Measurements from ENCODE around the gene SLC35F6. TPM values are rescaled to one million over a fixed set of nuclear protein-coding genes. Genes with fewer than 3 reads are reported as not detected.

The SLC35F6 gene
- total RNA-seq, 1 experiment from 2014 or later: 67.3 TPM

DNA sequence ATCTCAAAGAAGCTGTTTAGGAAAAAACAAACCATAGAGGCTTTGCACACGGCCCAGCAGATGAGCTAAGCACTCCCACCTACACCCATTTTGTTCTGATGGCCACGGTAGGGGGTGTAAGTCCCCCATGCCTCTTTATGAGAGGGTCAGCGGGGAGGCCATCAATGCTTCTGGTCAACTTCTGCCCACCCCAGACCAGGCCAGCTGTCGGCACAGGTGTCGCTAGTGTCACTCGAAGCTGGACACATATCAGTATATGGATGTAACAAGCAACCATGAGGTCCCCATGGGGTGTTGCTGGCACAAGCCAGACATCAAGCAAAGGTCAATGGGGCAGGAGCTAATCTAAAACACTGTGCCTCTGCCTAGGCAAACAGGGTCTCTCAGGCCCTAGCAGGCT lies 23.7 kb upstream of the SLC35F6 start:
- ChIA-PET POLR2A (no interaction called here), CTCF (no interaction called here)
- in situ Hi-C loops (cut with HindIII; ENCODE audit: low pct_unique_long_range_greater_than_20kb, low sequenced_read_pairs): no loop called here

DNA sequence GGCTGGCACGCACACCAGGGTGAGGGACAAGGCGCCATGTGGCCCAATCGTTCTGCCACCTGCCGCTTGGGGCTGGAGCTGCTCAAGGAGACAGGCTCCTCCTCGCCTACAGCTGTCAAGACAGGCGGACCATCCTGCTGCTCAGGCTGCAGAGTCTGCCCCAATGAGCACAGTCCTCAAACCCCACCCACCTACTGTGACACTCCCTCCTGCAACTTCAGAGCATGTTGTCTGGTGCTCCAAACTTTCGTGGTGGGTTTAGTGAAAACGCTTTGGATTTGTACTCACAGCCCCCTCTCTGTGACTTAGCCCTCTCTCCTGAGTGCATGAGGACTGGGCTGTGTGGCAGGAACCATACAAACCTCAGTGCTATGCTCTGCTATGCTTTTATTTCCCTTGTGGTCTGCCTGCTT lies 23.2 kb upstream of the SLC35F6 start:
- H3K27me3 ChIP-seq (ENCODE audit: control insufficient read depth, insufficient read depth, low read length): no peaks in the 10 kb centered on the region
- peaks cover 12% of the 10 kb centered on the region for H3K4me1 ChIP-seq (ENCODE audit: control insufficient read depth, insufficient read depth, low read length)
- ATAC-seq (no peak), DNase-seq (ENCODE audit: low read depth, low spot score) (no peak)
- in situ Hi-C loops (cut with HindIII; ENCODE audit: low pct_unique_long_range_greater_than_20kb, low sequenced_read_pairs) (no loop called here), intact Hi-C loops (cut with micrococcal nuclease; ENCODE audit: unreplicated experiment) (no loop called here)
- no peaks in the 10 kb centered on the region for H3K9me3 ChIP-seq (ENCODE audit: control insufficient read depth, insufficient read depth, low read depth, low read length)
- no TSS peak for BruUV-seq (replicated peaks)
- no peak overlapping the region for H3K4me3 ChIP-seq (ENCODE audit: low read depth in 2 of 2, low read length in 2 of 2)
- no peaks in the 10 kb centered on the region for H3K36me3 ChIP-seq (ENCODE audit: control insufficient read depth, insufficient read depth, low read length)
- H3K27ac ChIP-seq (ENCODE audit: low read length): peak overlapping the region; percentile 53; the same call in 1 of the 2 replicates
- POLR2A ChIA-PET: no interaction called here
- TF ChIP-seq TCF7L2 (IDR thresholded peaks at IDR 0.05; ENCODE audit: low read depth, low read length) (no peak), POLR2AphosphoS5 (IDR thresholded peaks at IDR 0.05; ENCODE audit: low read depth, low read length) (no peak), SIN3A (IDR thresholded peaks at IDR 0.05; ENCODE audit: borderline replicate concordance, insufficient read depth, low read depth, low read length) (no peak)
- TF ChIP-seq, protein P1, sequence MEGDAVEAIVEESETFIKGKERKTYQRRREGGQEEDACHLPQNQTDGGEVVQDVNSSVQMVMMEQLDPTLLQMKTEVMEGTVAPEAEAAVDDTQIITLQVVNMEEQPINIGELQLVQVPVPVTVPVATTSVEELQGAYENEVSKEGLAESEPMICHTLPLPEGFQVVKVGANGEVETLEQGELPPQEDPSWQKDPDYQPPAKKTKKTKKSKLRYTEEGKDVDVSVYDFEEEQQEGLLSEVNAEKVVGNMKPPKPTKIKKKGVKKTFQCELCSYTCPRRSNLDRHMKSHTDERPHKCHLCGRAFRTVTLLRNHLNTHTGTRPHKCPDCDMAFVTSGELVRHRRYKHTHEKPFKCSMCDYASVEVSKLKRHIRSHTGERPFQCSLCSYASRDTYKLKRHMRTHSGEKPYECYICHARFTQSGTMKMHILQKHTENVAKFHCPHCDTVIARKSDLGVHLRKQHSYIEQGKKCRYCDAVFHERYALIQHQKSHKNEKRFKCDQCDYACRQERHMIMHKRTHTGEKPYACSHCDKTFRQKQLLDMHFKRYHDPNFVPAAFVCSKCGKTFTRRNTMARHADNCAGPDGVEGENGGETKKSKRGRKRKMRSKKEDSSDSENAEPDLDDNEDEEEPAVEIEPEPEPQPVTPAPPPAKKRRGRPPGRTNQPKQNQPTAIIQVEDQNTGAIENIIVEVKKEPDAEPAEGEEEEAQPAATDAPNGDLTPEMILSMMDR (IDR thresholded peaks at IDR 0.05): no peak
- TF ChIP-seq, protein P2, sequence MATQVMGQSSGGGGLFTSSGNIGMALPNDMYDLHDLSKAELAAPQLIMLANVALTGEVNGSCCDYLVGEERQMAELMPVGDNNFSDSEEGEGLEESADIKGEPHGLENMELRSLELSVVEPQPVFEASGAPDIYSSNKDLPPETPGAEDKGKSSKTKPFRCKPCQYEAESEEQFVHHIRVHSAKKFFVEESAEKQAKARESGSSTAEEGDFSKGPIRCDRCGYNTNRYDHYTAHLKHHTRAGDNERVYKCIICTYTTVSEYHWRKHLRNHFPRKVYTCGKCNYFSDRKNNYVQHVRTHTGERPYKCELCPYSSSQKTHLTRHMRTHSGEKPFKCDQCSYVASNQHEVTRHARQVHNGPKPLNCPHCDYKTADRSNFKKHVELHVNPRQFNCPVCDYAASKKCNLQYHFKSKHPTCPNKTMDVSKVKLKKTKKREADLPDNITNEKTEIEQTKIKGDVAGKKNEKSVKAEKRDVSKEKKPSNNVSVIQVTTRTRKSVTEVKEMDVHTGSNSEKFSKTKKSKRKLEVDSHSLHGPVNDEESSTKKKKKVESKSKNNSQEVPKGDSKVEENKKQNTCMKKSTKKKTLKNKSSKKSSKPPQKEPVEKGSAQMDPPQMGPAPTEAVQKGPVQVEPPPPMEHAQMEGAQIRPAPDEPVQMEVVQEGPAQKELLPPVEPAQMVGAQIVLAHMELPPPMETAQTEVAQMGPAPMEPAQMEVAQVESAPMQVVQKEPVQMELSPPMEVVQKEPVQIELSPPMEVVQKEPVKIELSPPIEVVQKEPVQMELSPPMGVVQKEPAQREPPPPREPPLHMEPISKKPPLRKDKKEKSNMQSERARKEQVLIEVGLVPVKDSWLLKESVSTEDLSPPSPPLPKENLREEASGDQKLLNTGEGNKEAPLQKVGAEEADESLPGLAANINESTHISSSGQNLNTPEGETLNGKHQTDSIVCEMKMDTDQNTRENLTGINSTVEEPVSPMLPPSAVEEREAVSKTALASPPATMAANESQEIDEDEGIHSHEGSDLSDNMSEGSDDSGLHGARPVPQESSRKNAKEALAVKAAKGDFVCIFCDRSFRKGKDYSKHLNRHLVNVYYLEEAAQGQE (IDR thresholded peaks at IDR 0.05; ENCODE audit: insufficient read depth in 1 of 2, low read depth in 2 of 2, low read length in 1 of 2): no peak
- CTCF ChIA-PET: no interaction called here

More for the DNA sequence above, 23.7 kb upstream of the SLC35F6 start:
- no peaks in the 10 kb centered on the region for H3K27me3 ChIP-seq (ENCODE audit: control insufficient read depth, insufficient read depth, low read length)
- BruUV-seq (replicated peaks): no TSS peak
- no peaks in the 10 kb centered on the region for H3K9me3 ChIP-seq (ENCODE audit: control insufficient read depth, insufficient read depth, low read depth, low read length)
- TF ChIP-seq, protein P1 (IDR thresholded peaks at IDR 0.05): no peak
- TF ChIP-seq SIN3A (IDR thresholded peaks at IDR 0.05; ENCODE audit: borderline replicate concordance, insufficient read depth, low read depth, low read length) (no peak), TCF7L2 (IDR thresholded peaks at IDR 0.05; ENCODE audit: low read depth, low read length) (no peak), POLR2AphosphoS5 (IDR thresholded peaks at IDR 0.05; ENCODE audit: low read depth, low read length) (no peak)
- TF ChIP-seq, protein P2 (IDR thresholded peaks at IDR 0.05; ENCODE audit: insufficient read depth in 1 of 2, low read depth in 2 of 2, low read length in 1 of 2): no peak
- intact Hi-C loops (cut with micrococcal nuclease; ENCODE audit: unreplicated experiment): no loop called here
- peak overlapping the region; percentile 53; the same call in 1 of the 2 replicates for H3K27ac ChIP-seq (ENCODE audit: low read length)
- peaks cover 15% of the 10 kb centered on the region for H3K4me1 ChIP-seq (ENCODE audit: control insufficient read depth, insufficient read depth, low read length)
- DNase-seq (ENCODE audit: low read depth, low spot score) (no peak), ATAC-seq (no peak)
- no peaks in the 10 kb centered on the region for H3K36me3 ChIP-seq (ENCODE audit: control insufficient read depth, insufficient read depth, low read length)
- no peak overlapping the region for H3K4me3 ChIP-seq (ENCODE audit: low read depth in 2 of 2, low read length in 2 of 2)
